DOHH2 (cell line): Measurements from ENCODE around the gene GRIA1.

ENCODE experiments used
- CTCF ChIP-seq: fragments of 200-600 bp; sonication (generic); IDR thresholded peaks from one replicate; pipeline ENCODE4 v1.5.1; 2014; ENCODE audit warnings: antibody characterized with exemption, mild to moderate bottlenecking, low read depth, low read length; ENCODE audit not compliant: poor library complexity, severe bottlenecking
- EZH2phosphoT487 ChIP-seq: fragments of 200-600 bp; sonication (generic); IDR thresholded peaks from 2 replicates; pipeline ENCODE4 v1.6.1; 2017; ENCODE audit warnings: borderline replicate concordance, mild to moderate bottlenecking, antibody characterized with exemption, low read length, moderate library complexity, mixed read lengths

DNA sequence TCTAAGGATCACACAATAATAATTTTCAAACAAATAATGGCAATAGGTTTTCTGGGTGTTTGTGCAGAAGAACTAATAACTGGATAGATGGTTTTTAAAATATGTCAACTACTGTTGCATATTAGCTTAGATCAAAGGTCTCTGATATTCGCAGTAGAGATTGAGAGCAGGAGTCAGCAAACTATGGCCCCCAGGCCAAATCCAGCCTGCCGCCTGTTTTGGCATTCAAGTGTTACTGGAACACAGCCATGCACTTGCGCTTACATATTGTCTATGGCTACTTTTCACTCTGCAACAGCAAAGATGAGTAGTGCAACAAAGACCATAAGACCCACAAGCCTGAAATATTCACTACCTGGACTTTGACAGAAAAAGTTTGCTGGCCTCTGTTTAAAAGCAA lies 260.8 kb downstream of the GRIA1 start:
- no peak for TF ChIP-seq CTCF
- no peak for TF ChIP-seq EZH2phosphoT487
